Esophagus mucosa (tissue), 1 donor: Measurements from ENCODE around the gene ENPEP. TPM values are rescaled to one million over a fixed set of nuclear protein-coding genes. Genes with fewer than 3 reads are reported as not detected.
"Not testable (repeated sequence)": the region's sequence is repeated elsewhere in the genome, so short reads cannot be mapped to it uniquely, and the experiment has no call there.

ENCODE experiments used
- ATAC-seq: fragments of 200-7000 bp; cut with Tn5 transposase; one replicate; pipeline ENCODE4 v1.9.1; 2020
- total RNA-seq: library from RNA; stranded (reverse); gene quantifications from one replicate; pipeline ENCODE4 v1.2.4, GENCODE V29; 2023
- donor health status: DM: yes; HTN: yes; CAD: no.

The ENPEP gene
- total RNA-seq, 1 donor from 2014 or later, result 0.40 TPM

DNA sequence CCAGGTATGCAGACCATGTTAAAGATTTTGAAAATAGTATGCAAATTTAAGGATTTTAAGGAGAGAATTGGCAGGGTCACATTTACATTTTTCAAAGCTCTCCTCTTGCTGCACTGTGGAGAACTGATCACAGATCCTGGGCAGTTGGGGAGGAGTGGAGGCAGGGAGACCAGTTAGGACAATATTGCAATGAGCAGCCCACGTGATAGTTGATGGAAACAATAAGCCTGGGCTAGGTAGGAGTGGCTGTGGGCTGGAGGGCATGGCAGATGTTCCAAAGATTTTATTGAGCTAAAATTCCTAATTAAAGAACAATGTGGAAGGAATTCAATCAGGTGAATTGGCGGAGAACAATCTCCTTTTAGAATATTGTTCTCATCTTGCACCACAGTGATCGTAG lies 50.6 kb downstream of the ENPEP start:
- ATAC-seq, result no peak

DNA sequence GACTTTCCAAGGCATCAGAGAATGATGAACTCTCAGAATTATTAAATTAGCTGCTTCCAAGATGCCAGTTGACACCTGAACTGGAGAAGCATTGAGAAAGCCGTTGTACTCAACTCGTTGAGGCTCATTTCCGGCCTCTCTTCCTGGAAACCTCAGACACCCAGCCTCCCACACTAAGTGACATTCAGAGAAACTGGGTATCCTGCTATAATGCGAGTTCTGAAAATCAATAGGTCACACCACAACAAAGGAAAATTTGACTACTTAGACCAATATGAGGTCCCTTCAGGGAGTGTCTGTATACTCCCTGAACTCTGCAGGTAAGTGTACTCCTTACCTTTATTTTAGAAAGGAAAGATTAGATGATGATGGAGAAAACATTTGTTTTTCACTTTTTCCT lies 51.2 kb downstream of the ENPEP start:
- ATAC-seq, result no peak

DNA sequence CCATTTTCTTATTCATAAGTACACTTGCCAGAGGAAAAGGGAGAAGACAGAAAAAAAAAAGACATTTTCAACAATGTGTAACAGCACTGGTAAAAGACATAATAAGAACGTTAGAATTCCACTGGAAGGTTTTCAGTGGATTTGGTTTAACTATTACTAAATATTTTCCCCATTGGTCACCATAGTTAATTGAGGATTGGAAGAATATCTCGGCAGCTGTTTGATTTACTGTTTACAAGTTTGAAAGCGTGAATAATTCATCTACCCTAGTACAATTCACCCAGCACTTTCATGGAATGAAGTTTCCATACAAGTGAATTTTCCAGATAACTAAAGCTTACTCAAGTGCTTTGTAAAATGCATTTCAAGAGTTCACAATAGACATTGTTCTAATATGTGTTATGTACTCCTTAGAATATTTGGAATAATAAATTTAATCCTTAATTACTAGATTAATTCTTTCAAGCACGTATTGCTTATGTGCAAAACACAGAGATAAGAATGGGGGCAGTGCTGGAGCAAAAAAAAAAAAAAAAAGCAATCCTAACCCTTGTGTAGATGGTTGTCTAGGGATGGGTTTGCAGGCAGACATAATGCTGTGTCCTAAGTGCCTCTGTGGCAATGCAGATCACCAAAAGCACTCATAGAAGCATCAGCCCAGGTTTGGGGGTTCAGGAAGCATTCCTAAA lies 57.1 kb downstream of the ENPEP start:
- ATAC-seq, result no peak

DNA sequence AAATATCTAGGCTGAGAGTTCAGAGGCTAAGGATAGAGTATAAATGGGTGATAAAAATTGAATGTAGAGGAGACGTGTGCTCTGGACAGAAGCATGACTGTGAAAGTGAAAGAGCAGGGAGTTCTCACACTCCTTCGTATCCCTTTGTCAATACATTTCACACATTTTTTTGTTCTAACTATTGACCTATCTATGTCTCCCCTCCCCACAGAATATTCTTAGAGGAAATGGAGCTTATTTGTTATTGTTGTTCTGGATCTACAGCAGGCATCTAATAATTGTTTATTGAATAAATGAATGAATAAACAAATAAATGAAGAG lies 57.6 kb downstream of the ENPEP start:
- no peak for ATAC-seq

DNA sequence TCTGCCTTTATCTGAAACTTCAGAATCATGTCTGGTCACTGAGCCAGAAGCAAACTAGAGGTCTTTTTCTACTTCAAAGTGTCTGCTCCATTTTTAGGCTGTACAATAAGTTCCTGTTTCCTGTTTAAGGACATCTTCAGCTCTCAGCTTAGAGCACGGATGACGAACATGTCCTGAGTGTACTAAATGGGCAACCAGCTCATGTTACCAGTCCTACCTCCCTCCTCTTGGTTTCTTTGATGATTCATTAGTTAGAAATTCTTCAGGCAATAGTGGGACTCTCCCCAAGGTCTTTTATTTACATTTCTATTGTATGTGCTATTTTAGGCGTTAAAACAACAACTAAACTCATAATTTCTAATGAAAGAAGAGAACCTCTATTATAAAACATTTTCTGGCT lies 58.0 kb downstream of the ENPEP start:
- ATAC-seq, result peak; percentile 98

DNA sequence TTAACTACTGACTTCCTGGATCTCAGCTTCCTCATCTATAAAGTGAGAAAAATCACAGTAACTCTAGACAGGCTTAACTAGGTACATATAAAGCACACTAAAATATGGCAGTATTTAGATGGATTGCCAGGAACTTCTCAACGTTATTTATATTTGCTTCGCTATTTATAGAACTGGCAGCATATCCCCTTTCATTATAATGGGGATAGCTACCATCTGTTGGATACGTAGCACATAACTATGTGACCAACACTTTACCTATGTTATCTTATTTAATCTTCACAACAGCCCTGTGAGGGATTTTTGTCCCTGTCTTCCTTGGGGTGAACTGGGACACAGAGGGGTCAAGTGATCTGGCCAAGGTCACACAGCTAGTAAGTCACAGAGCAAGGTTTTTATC lies 64.6 kb downstream of the ENPEP start:
- no peak for ATAC-seq

DNA sequence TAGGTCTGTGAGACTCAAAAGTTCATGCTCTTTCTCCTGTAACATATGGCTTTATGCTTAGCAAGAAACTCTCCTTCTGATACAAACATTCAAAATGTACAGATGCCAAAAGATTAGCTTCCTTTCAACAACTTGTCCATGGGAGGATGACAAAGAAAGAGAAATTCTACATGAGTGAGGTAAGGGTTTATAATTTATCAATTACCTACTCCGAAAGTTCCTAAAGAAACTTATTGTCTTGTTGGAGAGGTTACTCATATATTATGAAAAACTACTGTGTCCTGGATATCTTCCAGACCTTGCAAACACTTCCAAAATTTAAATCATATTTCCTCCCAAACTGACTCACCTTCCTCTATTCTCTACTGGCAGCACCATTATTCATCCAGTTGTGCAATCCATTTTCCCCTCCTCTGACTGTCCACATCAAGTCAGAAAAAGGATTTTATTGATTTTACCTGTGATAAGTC lies 65.1 kb downstream of the ENPEP start:
- peak; percentile 94 for ATAC-seq

DNA sequence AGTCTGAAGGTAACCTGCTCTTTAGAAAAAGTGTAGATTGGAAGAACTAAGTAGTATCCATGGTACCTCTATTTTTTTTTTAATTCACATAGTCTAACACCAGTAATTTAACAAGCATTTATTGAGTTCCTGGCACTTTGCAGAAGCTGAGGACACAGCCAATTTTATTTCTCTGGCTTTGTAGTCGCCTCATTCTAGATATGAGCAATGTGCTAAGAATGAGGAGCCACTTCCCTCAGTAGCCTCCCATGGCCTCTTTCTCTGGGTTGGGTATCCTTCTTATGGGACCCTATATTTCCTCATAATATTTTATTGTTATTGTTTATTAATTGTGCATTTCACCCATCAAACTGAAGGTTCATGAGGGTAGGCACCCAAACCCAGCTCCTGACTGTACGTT lies 67.6 kb downstream of the ENPEP start:
- no peak for ATAC-seq

DNA sequence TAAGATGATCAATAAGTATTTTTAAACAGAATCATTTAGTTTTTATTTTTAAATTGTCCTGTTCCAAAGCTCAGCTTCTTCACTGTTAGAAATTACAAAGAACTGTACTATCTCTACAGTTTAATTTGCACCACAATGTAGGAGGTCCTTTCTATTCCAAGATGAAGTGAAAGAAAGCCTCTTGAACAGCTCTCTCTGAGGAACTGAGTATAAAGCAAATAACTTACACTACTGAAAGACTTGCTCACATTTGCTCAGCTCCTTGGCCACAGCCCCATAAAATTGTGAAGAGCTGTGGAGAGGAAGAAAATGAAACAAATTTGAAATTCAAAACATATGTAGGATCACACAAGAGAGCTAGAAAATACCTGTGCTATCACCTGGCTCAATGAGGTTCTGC lies 68.6 kb downstream of the ENPEP start:
- ATAC-seq, result no peak

DNA sequence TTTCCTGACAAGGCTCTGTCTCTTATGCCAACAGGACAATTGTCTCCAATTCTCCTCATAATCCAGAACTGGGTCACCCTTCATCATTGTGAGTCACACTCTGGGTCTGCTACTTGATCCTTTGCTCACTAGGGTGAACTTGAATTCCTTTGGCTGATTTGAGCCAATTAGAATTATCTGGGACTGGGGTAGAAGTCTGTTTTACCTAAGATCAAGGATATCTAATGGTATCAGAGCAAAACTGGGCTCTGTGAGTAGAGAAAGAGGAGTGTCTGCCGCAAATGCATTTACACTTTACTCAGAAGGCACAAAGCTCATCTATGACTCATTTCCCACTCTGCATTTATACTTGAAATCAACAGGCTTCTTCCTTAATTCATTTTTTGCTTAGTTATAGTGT lies 74.3 kb downstream of the ENPEP start:
- ATAC-seq, result no peak

DNA sequence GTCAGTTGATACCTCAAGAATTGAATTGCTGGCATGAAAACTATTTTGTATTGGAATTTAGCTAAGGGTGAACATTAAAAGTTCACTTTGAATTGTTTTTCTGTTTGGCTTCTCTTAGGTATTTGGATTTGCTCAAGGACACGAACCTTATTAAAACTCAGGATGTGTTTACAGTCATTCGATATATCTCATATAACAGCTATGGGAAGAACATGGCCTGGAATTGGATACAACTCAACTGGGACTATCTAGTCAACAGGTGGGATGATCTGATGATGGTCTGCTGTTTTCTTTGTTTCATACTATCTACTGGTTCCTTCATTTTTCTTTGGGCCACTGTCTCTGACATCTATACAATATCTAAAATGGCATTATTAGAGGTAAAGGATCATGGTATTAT lies 77.2 kb downstream of the ENPEP start:
- ATAC-seq, result no peak

DNA sequence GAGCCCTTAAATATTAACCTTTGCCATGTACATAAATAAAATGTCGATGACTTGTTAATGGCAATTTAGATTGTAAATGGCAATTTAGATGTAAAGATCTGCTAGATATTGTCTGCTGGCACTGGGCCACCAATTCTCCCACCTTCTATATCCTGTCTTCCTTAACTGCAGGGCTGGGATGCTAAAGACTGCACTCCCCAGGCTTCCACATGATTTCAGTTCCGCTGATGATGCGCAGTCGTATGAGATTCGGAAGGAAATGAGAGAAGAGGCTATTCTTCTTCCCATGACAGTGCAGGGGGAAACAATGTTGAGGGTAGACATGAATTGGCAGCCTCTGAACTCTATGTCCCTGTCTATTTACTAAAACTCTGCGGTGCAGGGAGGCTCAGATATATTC lies 91.3 kb downstream of the ENPEP start:
- ATAC-seq, result no peak

DNA sequence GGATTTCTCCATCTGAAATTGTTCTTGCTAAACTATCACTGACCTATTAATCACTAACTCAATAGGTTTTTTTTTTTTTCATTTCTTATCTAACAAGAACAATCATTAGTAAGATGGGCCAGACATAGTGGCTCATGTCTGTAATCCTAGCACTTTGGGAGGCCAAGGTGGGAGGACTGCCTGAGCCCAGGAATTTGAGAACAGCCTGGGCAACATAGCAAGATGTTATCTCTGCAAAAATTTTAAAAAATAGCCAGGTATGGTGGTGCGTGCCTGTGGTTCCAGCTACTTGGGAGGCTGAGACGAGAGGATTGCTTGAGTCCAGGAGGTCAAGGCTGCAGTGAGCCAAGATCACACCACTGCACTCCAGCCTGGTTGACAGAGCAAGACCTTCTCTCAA lies 100.7 kb downstream of the ENPEP start:
- not testable (repeated sequence) for ATAC-seq

DNA sequence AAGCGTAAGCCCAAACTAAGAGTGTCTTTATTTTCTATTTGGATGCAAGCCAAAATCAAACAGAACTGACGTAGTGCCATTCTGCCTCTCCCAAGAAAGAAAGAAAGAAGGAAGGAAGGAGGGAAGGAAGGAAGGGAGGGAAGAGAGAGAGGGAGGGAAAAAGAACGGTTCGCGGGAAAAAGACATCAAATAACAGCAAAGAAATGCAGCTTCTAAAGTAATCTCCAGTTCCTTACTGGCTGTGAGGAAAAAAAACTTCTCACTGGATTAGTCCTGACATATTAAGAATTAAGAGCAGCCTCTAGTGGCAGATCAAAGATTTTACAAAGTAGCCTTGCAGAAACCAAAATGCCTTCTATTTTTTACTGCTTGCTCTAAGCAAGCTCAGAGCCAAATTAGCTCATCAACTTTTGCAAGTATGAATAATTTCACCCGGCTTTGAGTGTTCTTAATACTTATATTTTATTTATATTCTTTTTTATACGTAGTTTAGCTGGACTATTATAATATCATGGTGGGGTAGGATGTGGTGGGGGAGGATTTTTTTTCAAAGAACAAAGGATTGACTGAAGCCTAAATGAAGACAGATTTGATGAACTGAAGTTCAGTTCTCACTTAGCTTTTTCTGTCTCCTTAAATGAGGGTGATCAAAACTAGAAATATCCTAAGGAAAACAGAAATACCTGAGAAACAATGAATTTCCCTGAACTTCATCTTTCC lies 110.3 kb downstream of the ENPEP start:
- peak; percentile 33 for ATAC-seq

DNA sequence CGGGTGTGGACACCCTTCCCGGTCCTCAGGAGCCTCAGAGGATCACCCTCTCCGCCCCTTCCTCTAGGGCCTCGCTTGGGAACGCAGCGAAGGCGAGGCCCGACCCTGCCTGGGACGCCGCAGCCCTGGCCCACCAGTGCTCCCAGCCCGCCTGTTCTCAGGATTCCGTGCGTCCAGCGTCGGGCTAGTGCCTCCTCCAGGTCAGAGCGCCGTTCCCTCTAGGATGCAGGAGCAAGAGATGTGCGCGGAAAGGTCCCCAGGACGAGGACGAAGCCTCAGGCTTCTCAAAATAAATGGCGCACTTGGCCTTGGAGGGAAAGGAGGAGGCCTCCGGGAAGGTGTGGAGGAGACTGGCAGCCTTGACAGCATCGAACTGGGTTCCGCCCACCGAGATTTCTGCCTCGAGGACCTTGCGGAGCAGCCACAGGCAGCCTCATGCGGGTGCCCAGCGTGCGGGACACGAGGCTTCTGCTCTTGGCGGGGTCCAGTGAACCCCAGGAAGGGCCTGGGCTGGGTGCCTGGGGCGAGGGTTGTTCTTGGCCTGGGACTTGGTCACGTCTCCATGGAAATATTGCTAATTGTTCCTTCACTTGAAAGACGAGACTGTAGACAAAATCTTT lies 111.8 kb downstream of the ENPEP start:
- no peak for ATAC-seq

DNA sequence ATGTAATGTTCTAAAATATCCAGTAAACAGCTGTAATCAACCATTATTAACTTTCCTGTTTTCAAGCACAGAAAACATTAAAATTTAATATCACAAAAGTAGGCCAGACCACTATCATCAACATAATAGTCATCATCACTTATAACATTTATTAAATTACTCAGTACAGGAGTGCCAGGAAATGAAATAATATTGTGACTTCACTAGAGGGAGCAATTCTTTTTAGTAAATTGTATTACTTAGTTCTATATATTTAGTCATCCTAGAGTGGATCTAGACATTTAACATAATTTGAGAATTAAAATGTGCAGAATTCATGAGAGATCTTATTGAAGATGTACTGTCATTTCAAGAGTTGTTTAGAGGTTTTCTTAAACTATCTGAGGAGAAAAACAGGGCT lies 113.3 kb downstream of the ENPEP start:
- ATAC-seq, result no peak

DNA sequence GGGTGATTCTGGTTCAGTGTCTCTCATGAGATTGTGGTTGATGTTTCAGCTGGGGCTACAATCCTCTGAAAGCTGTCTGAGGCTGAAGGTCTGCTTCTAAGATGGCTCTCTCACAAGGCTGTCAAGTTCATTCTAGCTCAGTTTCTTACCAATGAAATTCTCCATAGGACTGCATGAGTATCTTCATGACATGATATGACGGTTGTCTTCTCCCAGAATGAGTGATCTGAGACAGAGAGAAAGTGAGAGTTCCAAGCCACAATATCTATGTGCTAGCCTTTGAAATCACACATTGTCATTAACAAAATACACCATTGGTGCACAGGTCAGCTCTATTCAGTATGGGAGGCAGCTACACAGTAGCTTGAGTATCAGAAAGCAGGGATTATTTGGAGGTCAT lies 119.6 kb downstream of the ENPEP start:
- ATAC-seq, result no peak

DNA sequence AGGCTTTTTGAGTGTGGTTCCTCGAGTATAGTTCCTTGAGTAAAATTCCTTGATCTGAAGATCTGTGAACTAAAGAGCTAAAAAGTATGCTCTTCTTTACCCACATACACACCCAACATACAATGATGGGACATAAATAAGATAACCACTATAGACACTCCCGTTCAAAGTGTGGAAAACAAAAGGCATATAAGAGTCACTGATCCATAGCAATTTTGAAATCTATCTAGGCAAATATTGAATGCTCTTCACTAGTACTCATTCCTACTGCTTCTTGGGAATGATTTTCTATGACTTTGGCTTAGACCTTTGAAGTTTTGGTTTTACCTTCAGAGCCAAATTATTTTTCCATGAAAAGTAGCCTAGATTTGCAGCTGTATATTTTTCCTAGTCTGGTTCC lies 120.5 kb downstream of the ENPEP start:
- no peak for ATAC-seq

DNA sequence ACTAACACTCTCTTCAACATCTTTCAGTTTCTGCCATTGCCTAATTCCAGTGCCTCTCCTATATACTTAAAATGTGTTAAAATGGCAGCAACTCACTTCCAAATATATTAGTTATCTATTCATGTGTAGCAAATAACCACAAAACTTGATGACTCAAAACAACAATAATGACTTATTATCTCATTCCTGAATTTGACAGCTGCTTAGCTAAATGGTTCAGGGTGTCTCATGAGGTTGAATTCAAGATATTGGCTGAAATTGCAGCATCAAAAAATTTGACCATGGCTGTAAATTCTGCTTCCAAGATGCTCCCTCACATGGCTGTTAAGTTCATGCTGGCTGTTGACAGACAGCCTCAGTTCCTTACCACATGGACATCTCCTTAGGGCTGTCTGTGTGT lies 121.6 kb downstream of the ENPEP start:
- ATAC-seq, result no peak

DNA sequence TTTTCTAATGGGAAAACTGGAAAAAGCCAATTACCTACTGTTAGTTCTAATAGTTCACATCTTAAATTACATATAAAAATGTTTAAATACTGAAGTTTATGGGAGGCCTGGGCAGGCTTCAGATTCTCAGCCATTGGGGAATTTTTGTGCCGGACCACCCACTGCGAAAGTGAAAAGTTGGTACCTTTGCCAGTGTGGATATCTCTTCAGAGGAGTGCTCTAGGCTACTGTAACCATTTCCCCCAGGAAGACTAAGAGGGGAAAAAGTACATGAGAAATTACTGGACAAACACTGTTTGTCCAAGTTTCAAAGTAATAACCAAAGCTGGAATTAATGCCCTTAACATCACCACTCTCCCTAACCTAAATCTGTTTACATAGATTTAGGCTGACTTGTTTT lies 126.1 kb downstream of the ENPEP start:
- no peak for ATAC-seq

DNA sequence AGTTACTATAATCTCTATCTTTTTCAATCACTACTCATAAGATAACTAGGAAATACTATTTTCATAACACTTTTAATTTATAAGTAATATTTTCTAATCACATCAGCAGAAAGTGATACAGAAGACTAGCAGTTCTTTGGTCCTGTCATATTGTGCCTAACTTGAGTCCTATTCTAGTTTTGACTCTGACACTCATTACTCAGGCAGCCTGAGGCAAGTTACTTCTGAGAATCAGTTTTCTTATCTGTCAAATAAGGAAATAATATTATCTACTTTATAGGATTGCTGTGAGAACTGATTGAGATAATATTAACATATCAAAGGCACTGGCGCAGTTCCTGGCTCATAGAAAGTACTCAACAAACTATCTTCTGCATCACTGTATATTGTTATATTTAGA lies 129.1 kb downstream of the ENPEP start:
- ATAC-seq, result no peak

DNA sequence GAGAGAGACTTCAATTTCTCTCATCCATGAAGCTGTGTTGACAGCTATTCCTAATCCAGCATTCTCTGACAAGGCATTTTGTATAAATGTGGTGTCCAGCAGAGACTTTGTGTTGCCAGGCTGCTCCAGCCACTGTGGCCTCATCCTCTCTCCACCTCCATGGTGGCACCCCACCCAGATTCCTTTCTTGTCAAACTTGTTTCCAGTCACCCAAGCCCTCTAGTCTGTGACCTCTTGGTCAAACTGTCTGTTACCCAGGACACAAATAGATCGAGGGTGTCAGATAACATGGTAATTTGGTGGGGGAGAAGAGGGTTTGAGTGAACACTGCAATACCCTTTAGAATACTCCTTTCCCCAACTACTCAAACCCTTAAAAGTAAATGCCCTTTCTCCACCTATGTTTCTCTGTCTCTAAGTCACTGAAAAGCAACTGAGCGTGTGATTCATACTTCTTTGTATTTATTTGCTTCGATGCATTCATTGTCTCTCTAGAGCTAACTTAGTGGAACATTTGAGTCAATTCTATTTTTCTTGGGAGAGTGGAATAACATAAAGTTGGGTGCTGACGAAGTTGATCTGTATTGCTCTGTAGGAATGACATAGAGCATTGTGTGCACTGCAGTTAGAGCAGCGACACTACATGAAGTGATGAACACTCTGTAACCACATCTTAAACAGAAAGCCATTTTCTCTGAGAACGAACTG lies 133.2 kb downstream of the ENPEP start:
- no peak for ATAC-seq

DNA sequence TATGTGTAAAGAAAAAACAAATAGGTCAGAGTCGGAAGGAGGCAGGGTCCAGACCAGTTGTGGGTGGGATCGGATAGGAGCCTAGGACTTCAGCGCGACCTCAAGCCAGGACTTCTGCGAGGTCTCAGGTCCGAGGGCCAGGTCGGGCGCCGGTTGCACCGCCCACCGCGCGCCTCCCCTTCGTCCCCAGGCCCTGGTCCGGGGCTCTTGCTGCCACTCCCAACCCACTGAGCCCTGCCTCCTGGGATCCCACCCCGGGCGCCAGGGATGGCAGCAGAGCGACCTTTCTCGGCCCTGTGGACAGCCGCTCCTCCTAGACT lies 134.6 kb downstream of the ENPEP start:
- ATAC-seq, result no peak
